K562 (cell line): ENCODE results near the gene MSH2. TPM values are rescaled to one million over a fixed set of nuclear protein-coding genes. Genes with fewer than 3 reads are reported as not detected.

ENCODE experiments used
- ATAC-seq: fragments of 200-7000 bp; cut with Tn5 transposase; 3 replicates; pipeline ENCODE4 v1.9.1; 2020; ENCODE audit warnings: moderate library complexity
- BruUV-seq: library from RNA; stranded (reverse); fragments of 400-500 nt; replicated peaks from 2 replicates; lab custom pipeline; 2021; lab: Mats Ljungman, UMichigan
- CTCF ChIA-PET: fragments of 300-600 bp; formaldehyde crosslinking; extraction: SDS; loops from one replicate; lab custom pipeline; 2021; ENCODE audit warnings: low intra/inter-chr PET ratio; lab: Yijun Ruan, JAX
- POLR2A ChIA-PET: fragments of 300-600, 350-650 bp; sonication (Branson Sonifier 250); formaldehyde crosslinking; extraction: SDS; loops from one replicate; lab custom pipeline; 2021; ENCODE audit warnings: antibody characterized with exemption, inconsistent platforms; lab: Yijun Ruan, JAX
- DNase-seq, 4 experiments: peaks; one replicate each; pipeline versions ENCODE4 v3.0.0 to v3.0.0-alpha.2; 2011 to 2018; ENCODE audit warnings: low spot score in 3 of 4, mixed read lengths in 3 of 4; ENCODE audit errors: extremely low read depth in 1 of 4
- FAIRE-seq: peaks from 2 replicates; lab custom pipeline; 2011; peaks lifted over from hg19 to GRCh38; lab: Jason Lieb, UNC
- H2AFZ ChIP-seq: 2 replicates; pipeline ENCODE4 v1.6.0; 2011; ENCODE audit warnings: low read depth, low read length, control low read depth, inconsistent platforms
- H3K27ac ChIP-seq: fragments of 200-600 bp; 3 replicates; pipeline ENCODE4 v1.8.0; 2011; ENCODE audit warnings: low read depth, mild to moderate bottlenecking, control low read depth, inconsistent platforms, low read length, moderate library complexity, mixed read lengths; ENCODE audit errors: extremely low read depth
- H3K27me3 ChIP-seq, 2 experiments: fragments of 300-600 bp in 1 of 2; 2 replicates in 1 of 2; 3 replicates in 1 of 2; pipeline versions ENCODE4 v1.6.0 to v1.8.0; 2011; ENCODE audit warnings: inconsistent platforms in 2 of 2, low read length in 2 of 2, mild to moderate bottlenecking in 1 of 2, mixed read lengths in 1 of 2, moderate library complexity in 1 of 2; ENCODE audit not compliant: control insufficient read depth in 2 of 2, insufficient read depth in 2 of 2
- H3K36me3 ChIP-seq: fragments of 300-600 bp; 3 replicates; pipeline ENCODE4 v1.8.0; 2011; ENCODE audit warnings: mild to moderate bottlenecking, low read length, inconsistent platforms; ENCODE audit not compliant: control insufficient read depth, insufficient read depth
- H3K4me1 ChIP-seq, 2 experiments: fragments of 200-600 bp in 1 of 2; replicated peaks in 1 of 2; 2 replicates in 1 of 2; 3 replicates in 1 of 2; pipeline versions ENCODE4 v1.5.1 to v1.8.0; 2011; ENCODE audit warnings: inconsistent platforms in 2 of 2, low read length in 2 of 2, mild to moderate bottlenecking in 1 of 2, mixed read lengths in 1 of 2, moderate library complexity in 1 of 2; ENCODE audit not compliant: control insufficient read depth in 2 of 2, insufficient read depth in 2 of 2
- H3K4me2 ChIP-seq: 2 replicates; pipeline ENCODE4 v1.6.1; 2011; ENCODE audit warnings: low read length, control low read depth, inconsistent platforms, mixed read lengths; ENCODE audit not compliant: insufficient read depth
- H3K4me3 ChIP-seq: fragments of 200-600 bp; sonication (generic), shearing (Covaris generic); 2 replicates; pipeline ENCODE4 v1.5.1; 2016; ENCODE audit warnings: control low read depth, inconsistent platforms
- H3K79me2 ChIP-seq: fragments of 200-600 bp; 3 replicates; pipeline ENCODE4 v1.8.0; 2011; ENCODE audit warnings: low read length, inconsistent platforms; ENCODE audit not compliant: control insufficient read depth, insufficient read depth
- H3K9ac ChIP-seq, 2 experiments: 2 replicates each; pipeline versions ENCODE4 v1.6.0 to v1.6.1; 2011; ENCODE audit warnings: low read depth in 2 of 2, low read length in 2 of 2, control low read depth in 1 of 2, inconsistent platforms in 1 of 2, mild to moderate bottlenecking in 1 of 2, mixed read lengths in 1 of 2; ENCODE audit not compliant: insufficient read depth in 1 of 2
- H3K9me1 ChIP-seq: one replicate; pipeline ENCODE4 v1.6.0; 2011; ENCODE audit warnings: inconsistent platforms, mild to moderate bottlenecking, low read length, moderate library complexity; ENCODE audit not compliant: control insufficient read depth, insufficient read depth
- H3K9me3 ChIP-seq: replicated peaks from 2 replicates; pipeline ENCODE4 v1.5.1; 2011; ENCODE audit warnings: low read depth, low read length, inconsistent platforms; ENCODE audit not compliant: control insufficient read depth, insufficient read depth
- H4K20me1 ChIP-seq: replicated peaks from 2 replicates; pipeline ENCODE4 v1.6.1; 2011; ENCODE audit warnings: low read length, inconsistent platforms, mixed read lengths; ENCODE audit not compliant: control insufficient read depth, insufficient read depth
- CHAMP1 ChIP-seq: fragments of 450-650 bp; IDR thresholded peaks from 2 replicates; pipeline ENCODE4 v1.6.1; 2016; ENCODE audit warnings: mild to moderate bottlenecking
- CHD2 ChIP-seq: IDR thresholded peaks from 2 replicates; pipeline ENCODE4 v1.6.1; 2011; ENCODE audit warnings: low read depth, low read length
- MECOM ChIP-seq: fragments of 250-450 bp; sonication (Bioruptor Pico); IDR thresholded peaks from 2 replicates; pipeline ENCODE4 v1.8.0; 2022; ENCODE audit warnings: inconsistent platforms
- NUFIP1 ChIP-seq: fragments of 450-650 bp; IDR thresholded peaks from 2 replicates; pipeline ENCODE4 v1.6.1; 2018; ENCODE audit not compliant: partially characterized antibody
- STAG1 ChIP-seq: sonication (generic); formaldehyde crosslinking; IDR thresholded peaks from 2 replicates; pipeline ENCODE4 v1.5.0; 2020; ENCODE audit warnings: missing genetic modification reagents, borderline replicate concordance
- TAF9B ChIP-seq: fragments of 450-650 bp; IDR thresholded peaks from 2 replicates; pipeline ENCODE4 v1.6.1; 2018; ENCODE audit warnings: mild to moderate bottlenecking; ENCODE audit not compliant: partially characterized antibody
- TRIM24 ChIP-seq, 2 experiments: fragments of 450-650 bp; IDR thresholded peaks; 2 replicates each; pipeline ENCODE4 v1.6.1; 2016
- ZBTB7A ChIP-seq: IDR thresholded peaks from 2 replicates; pipeline ENCODE4 v1.6.1; 2011; ENCODE audit warnings: low read depth, mild to moderate bottlenecking, low read length, moderate library complexity, borderline replicate concordance; ENCODE audit not compliant: control insufficient read depth
- ZNF146 ChIP-seq: IDR thresholded peaks from one replicate; pipeline ENCODE4 v1.6.1; 2018; ENCODE audit warnings: missing compliant biosample characterization; ENCODE audit not compliant: unreplicated experiment
- WGBS: fragments of 100-300 bp; shearing (Covaris generic); methylation state at CpG from one replicate; pipeline ENCODE4 v1.1.6; 2016; ENCODE audit warnings: low coverage, mixed read lengths; ENCODE audit not compliant: insufficient coverage; ENCODE audit errors: missing lambda C conversion rate; 5-methylcytosine and 5-hydroxymethylcytosine counted together
- in situ Hi-C: fragments of 300-500 bp; cut with MboI; formaldehyde crosslinking; loops from 4 replicates; pipeline ENCODE4 v1.15.0; 2018; ENCODE audit warnings: inconsistent platforms, mixed read lengths
- intact Hi-C: fragments of 100-400 bp; cut with micrococcal nuclease; formaldehyde crosslinking; loops from 2 replicates; pipeline ENCODE4 v1.14.2; 2022
- polyA plus RNA-seq, 8 experiments: library from polyadenylated mRNA; depleted of rRNA in 4 of 8; stranded (reverse) in 5 of 8; unstranded in 3 of 8; fragments of >200 nt; fragmentation: Nextera tagmentation in 2 of 8; fragmentation: Illumina TruSeq in 1 of 8; extraction: Ambion mirVana in 2 of 8; extraction: Trizol in 1 of 8; gene quantifications; 2 replicates each; pipeline versions ENCODE4 v1.2.1 to v1.2.3, GENCODE V29; 2011 to 2014; ENCODE audit warnings: inconsistent platforms in 1 of 8, missing spikeins in 1 of 8
- total RNA-seq, 7 experiments: library from RNA; depleted of rRNA in 6 of 7; stranded (reverse); fragments of >200 nt in 6 of 7; fragmentation: Illumina TruSeq in 2 of 7; extraction: Trizol in 2 of 7; gene quantifications; 2 replicates each; pipeline versions ENCODE4 v1.2.1 to v1.2.3, GENCODE V29; 2011 to 2021; ENCODE audit warnings: low replicate concordance in 1 of 7
- TF ChIP-seq, protein P1 (sequence below): IDR thresholded peaks from 2 replicates; pipeline ENCODE4 v1.6.1; 2016; ENCODE audit warnings: missing genetic modification characterization, missing compliant biosample characterization

MSH2 gene
- total and polyA plus RNA-seq, 9 of the 15 experiments (the other 6 are each of a cell fraction or from before 2014, with no cell fraction given): 51.8 to 139 (median 113) TPM

GRCh38 chr2:47471429-47472116 is 68.6 kb downstream of the MSH2 start (continued):
- no peak for TF ChIP-seq CHAMP1
- no peak for TF ChIP-seq ZBTB7A
- no peak for TF ChIP-seq CHD2
- no peak for TF ChIP-seq ZNF146 (CRISPR knock-in tag)
- TF ChIP-seq TRIM24 (IDR thresholded peaks at IDR 0.05): no peak

DNA sequence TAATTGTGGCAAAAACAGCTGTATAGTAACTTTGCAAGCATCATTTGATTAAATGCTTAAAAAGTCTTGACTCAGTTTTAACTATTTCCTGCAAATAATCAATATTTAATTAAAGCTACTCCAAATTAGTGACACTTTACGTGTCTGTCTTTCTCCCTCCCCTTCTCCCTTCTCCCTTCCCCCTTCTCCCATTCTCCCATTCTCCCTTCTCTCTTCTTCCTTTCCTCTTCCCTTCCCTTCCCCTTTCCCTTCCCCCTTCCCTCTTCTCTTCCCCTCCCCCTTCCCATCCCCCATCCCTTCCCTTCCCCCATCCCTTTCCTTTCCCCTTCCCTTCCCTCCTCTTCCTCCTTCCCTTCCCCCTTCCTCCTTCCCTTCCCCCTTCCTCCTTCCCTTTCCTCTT is 76.9 kb downstream of the MSH2 start:
- ATAC-seq: no peak
- Histone ChIP-seq H3K9me3 (no peaks in the 10 kb centered on the region), H3K27ac (no peak overlapping the region), H3K36me3 (peaks cover 84% of the 10 kb centered on the region), H3K27me3 (no peaks in the 10 kb centered on the region), H3K4me3 (no peak overlapping the region), H3K4me2 (no peak overlapping the region), H3K9ac (no peak overlapping the region), H3K4me1 (no peaks in the 10 kb centered on the region), H4K20me1 (no peaks in the 10 kb centered on the region), H3K79me2 (no peaks in the 10 kb centered on the region), H2AFZ (no peak overlapping the region), H3K9me1 (no peaks in the 10 kb centered on the region)
- POLR2A ChIA-PET: no interaction called here
- intact Hi-C loops (no loop called here), in situ Hi-C loops (no loop called here)
- no peak for DNase-seq
- CTCF ChIA-PET: no interaction called here
- WGBS: no CpG with 5 or more reads among the region's 1 CpG
- no TSS peak for BruUV-seq
- FAIRE-seq: no peak
- TF ChIP-seq STAG1 (CRISPR knock-in tag) (no peak), TAF9B (no peak), MECOM (no peak), NUFIP1 (no peak)
- TF ChIP-seq, protein P1, sequence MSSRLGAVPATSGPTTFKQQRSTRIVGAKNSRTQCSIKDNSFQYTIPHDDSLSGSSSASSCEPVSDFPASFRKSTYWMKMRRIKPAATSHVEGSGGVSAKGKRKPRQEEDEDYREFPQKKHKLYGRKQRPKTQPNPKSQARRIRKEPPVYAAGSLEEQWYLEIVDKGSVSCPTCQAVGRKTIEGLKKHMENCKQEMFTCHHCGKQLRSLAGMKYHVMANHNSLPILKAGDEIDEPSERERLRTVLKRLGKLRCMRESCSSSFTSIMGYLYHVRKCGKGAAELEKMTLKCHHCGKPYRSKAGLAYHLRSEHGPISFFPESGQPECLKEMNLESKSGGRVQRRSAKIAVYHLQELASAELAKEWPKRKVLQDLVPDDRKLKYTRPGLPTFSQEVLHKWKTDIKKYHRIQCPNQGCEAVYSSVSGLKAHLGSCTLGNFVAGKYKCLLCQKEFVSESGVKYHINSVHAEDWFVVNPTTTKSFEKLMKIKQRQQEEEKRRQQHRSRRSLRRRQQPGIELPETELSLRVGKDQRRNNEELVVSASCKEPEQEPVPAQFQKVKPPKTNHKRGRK (tag): 0 out of 2 replicates have a peak, but pooled peaks have one; percentile 41
